Uterus (tissue), 2 donors: Measurements from ENCODE around the gene QSOX1.

Source experiments
- CTCF ChIP-seq, 4 experiments: fragments of 200-600 bp in 2 of 4; fragments of 450-650 bp in 2 of 4; sonication (generic) in 2 of 4; IDR thresholded peaks; one replicate each; pipeline ENCODE4 v1.5.1; 2016 to 2019; ENCODE audit warnings: antibody characterized with exemption in 4 of 4, mild to moderate bottlenecking in 2 of 4, moderate library complexity in 1 of 4
- POLR2A ChIP-seq, 2 donors: fragments of 450-650 bp; IDR thresholded peaks; one replicate each; pipeline ENCODE4 v1.6.1; 2016; ENCODE audit warnings: antibody characterized with exemption in 2 of 2, mild to moderate bottlenecking in 1 of 2, moderate library complexity in 1 of 2

GRCh38 chr1:180152588-180152987, 2.1 kb upstream of the QSOX1 start:
- TF ChIP-seq POLR2A (IDR thresholded peaks at IDR 0.05), result no peak
- TF ChIP-seq CTCF (IDR thresholded peaks at IDR 0.05), result no peak
